Coronary artery (tissue), 2 donors: ENCODE measurements around the gene TMEM255B.
"Not testable (repeated sequence)": the region's sequence is repeated elsewhere in the genome, so short reads cannot be mapped to it uniquely, and the experiment has no call there.

Experiments used
- DNase-seq: peaks from one replicate; pipeline ENCODE4 v3.0.0-alpha.2; 2017; ENCODE audit warnings: low spot score
- H3K27ac ChIP-seq, 2 donors: fragments of 200-600 bp; sonication (generic); one replicate each; pipeline ENCODE4 v1.5.1; 2016 to 2019
- H3K4me3 ChIP-seq: fragments of 200-600 bp; sonication (generic); 2 replicates; pipeline ENCODE4 v1.5.1; 2016; ENCODE audit warnings: mild to moderate bottlenecking, moderate library complexity
- CTCF ChIP-seq: fragments of 200-600 bp; sonication (generic); IDR thresholded peaks from one replicate; pipeline ENCODE4 v1.5.1; 2019; ENCODE audit warnings: antibody characterized with exemption

TMEM255B gene

GRCh38 chr13:113792236-113792770, 33.3 kb downstream of the TMEM255B start:
- no peak for DNase-seq
- Histone ChIP-seq H3K4me3 (no peak overlapping the region), H3K27ac (no peak overlapping the region)
- TF ChIP-seq CTCF, result no peak

GRCh38 chr13:113792886-113793717, 34.1 kb downstream of the TMEM255B start:
- H3K4me3 ChIP-seq, result no peak overlapping the region
- DNase-seq, result no peak
- no peak for TF ChIP-seq CTCF

GRCh38 chr13:113793718-113794085, 34.7 kb downstream of the TMEM255B start:
- DNase-seq, result no peak
- no peak for TF ChIP-seq CTCF
- no peak overlapping the region for H3K4me3 ChIP-seq
- no peak overlapping the region for H3K27ac ChIP-seq

More at GRCh38 chr13:113792886-113793717, 34.1 kb downstream of the TMEM255B start:
- H3K27ac ChIP-seq, result no peak overlapping the region

- TF ChIP-seq CTCF, result no peak
- H3K4me3 ChIP-seq, result no peak overlapping the region
- DNase-seq, result no peak
- no peak overlapping the region for H3K27ac ChIP-seq
Measured at GRCh38 chr13:113794086-113794485, 35.1 kb downstream of the TMEM255B start.

- no peak overlapping the region for H3K4me3 ChIP-seq
- DNase-seq, result no peak
- no peak for TF ChIP-seq CTCF
- H3K27ac ChIP-seq, result no peak overlapping the region
Measured at GRCh38 chr13:113794764-113795173, 35.7 kb downstream of the TMEM255B start.

- H3K4me3 ChIP-seq, DNase-seq, H3K27ac ChIP-seq: not testable (repeated sequence)
Measured at GRCh38 chr13:113795362-113795761, 36.3 kb downstream of the TMEM255B start.

- DNase-seq, result no peak
- Histone ChIP-seq H3K27ac (no peak overlapping the region), H3K4me3 (no peak overlapping the region)
- no peak for TF ChIP-seq CTCF
Measured at GRCh38 chr13:113796211-113796963, 37.4 kb downstream of the TMEM255B start.
